Esophagus muscularis mucosa (tissue), 4 donors: ENCODE measurements around the gene PKD1L1.

Experiments
- EP300 ChIP-seq: sonication (generic); formaldehyde crosslinking; IDR thresholded peaks from one replicate; pipeline ENCODE4 v1.6.1; 2017; ENCODE audit warnings: antibody characterized with exemption
- POLR2A ChIP-seq: fragments of 450-650 bp; IDR thresholded peaks from one replicate; pipeline ENCODE4 v1.6.1; 2017; ENCODE audit warnings: antibody characterized with exemption, moderate library complexity, mild to moderate bottlenecking, low read depth
- TF ChIP-seq, protein P1 (sequence below), 3 experiments: fragments of 200-600 bp in 2 of 3; fragments of 450-650 bp in 1 of 3; sonication (generic) in 2 of 3; IDR thresholded peaks; one replicate each; pipeline ENCODE4 v1.5.1; 2017 to 2019; ENCODE audit warnings: antibody characterized with exemption in 3 of 3, mild to moderate bottlenecking in 2 of 3, moderate library complexity in 1 of 3

DNA sequence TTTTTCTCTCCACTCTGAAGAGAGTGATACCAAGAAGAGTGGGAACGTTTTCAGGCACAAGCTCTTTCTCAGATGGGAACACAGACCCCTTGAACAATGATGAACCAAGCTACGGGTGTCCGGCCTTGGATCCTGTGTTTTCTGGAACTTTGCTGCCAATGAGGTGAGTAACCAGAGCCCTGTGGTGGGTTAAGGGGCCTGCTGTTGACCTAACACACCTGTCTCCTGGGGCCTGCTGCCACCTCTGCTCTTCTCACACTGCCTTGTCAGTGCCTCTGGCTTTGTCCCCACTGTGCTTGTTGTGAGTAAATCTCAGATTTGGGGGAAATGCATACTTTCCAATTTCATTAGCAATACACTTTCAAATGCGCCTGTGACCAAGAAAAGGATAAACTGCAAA, 1.4 kb upstream of the PKD1L1 start:
- no peak for TF ChIP-seq EP300
- TF ChIP-seq, protein P1, sequence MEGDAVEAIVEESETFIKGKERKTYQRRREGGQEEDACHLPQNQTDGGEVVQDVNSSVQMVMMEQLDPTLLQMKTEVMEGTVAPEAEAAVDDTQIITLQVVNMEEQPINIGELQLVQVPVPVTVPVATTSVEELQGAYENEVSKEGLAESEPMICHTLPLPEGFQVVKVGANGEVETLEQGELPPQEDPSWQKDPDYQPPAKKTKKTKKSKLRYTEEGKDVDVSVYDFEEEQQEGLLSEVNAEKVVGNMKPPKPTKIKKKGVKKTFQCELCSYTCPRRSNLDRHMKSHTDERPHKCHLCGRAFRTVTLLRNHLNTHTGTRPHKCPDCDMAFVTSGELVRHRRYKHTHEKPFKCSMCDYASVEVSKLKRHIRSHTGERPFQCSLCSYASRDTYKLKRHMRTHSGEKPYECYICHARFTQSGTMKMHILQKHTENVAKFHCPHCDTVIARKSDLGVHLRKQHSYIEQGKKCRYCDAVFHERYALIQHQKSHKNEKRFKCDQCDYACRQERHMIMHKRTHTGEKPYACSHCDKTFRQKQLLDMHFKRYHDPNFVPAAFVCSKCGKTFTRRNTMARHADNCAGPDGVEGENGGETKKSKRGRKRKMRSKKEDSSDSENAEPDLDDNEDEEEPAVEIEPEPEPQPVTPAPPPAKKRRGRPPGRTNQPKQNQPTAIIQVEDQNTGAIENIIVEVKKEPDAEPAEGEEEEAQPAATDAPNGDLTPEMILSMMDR (IDR thresholded peaks at IDR 0.05) = no peak
- TF ChIP-seq POLR2A = no peak
